Lower leg skin (tissue), 4 donors: ENCODE results near the gene PNMA6E. TPM values are rescaled to one million over a fixed set of nuclear protein-coding genes. Genes with fewer than 3 reads are reported as not detected.

ENCODE experiments used
- DNase-seq, 2 donors: peaks; one replicate each; pipeline ENCODE4 v3.0.0-alpha.2; 2019; ENCODE audit warnings: low spot score in 2 of 2
- H3K4me3 ChIP-seq: fragments of 200-600 bp; sonication (generic); 2 replicates; pipeline ENCODE4 v1.5.1; 2017; ENCODE audit warnings: mild to moderate bottlenecking, low read depth; ENCODE audit not compliant: poor library complexity, severe bottlenecking
- POLR2A ChIP-seq, 2 donors: fragments of 450-650 bp; IDR thresholded peaks; one replicate each; pipeline ENCODE4 v1.6.1; 2016 to 2017; ENCODE audit warnings: antibody characterized with exemption in 2 of 2, mild to moderate bottlenecking in 1 of 2, moderate library complexity in 1 of 2
- WGBS, 2 donors: methylation state at CpG; one replicate each; pipeline ENCODE4 v1.1.5; 2018; 5-methylcytosine and 5-hydroxymethylcytosine counted together
- intact Hi-C: fragments of 100-400 bp; cut with DNase I; formaldehyde crosslinking; loops from one replicate; pipeline ENCODE4 v1.15.0; 2023; ENCODE audit warnings: low total_unique reads
- total RNA-seq, 4 donors: library from RNA; depleted of rRNA; stranded (reverse); fragments of >200 nt; gene quantifications; one replicate each; pipeline ENCODE4 v1.1.0, GENCODE V29; 2016
- TF ChIP-seq, protein P1 (sequence below), 3 donors: fragments of 450-650 bp; IDR thresholded peaks; one replicate each; pipeline ENCODE4 v1.5.1; 2016; ENCODE audit warnings: antibody characterized with exemption in 3 of 3, mild to moderate bottlenecking in 3 of 3, moderate library complexity in 2 of 3

PNMA6E gene
- total RNA-seq, 4 donors from 2014 or later = 0.13 to 0.20 TPM; not detected in 2

DNA sequence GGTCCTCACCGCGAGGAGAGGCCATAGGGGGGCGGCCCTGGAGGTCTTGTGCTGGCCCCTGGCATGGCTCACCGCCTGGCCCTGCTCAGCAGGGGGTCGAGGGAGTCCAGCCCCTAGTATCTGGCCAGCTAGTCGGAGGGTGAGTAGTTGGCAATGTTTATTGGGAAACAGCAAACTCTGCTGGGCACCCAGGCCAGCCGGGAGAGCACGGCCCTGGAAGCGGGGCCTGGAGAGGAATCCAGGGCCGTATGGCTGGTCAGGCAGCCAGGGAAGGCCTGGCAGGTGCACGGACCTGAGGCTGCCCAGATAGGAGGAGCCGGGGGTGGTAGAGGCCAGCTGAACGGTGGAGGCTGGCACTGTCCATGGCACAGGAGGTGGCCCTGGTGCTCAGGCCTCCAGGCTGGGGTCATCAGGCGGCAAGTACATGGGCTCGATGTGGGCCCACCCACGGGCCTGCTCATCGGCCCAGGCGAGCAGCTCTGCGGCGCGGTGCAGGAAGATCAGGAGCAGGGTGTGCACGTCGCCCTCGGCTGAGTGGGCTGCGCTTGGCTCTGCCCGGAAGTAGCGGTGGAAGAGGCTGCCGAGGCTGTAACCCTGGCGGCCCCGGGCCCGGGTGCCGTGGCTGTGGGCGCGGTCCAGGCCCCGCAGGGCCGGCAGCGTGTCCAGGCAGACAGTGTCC lies 43.3 kb upstream of the PNMA6E start:
- WGBS, 2 donors = 60 to 87% methylated on average over 4 to 37 of the region's 37 CpGs
- TF ChIP-seq POLR2A (IDR thresholded peaks at IDR 0.05) = no peak
- TF ChIP-seq, protein P1, sequence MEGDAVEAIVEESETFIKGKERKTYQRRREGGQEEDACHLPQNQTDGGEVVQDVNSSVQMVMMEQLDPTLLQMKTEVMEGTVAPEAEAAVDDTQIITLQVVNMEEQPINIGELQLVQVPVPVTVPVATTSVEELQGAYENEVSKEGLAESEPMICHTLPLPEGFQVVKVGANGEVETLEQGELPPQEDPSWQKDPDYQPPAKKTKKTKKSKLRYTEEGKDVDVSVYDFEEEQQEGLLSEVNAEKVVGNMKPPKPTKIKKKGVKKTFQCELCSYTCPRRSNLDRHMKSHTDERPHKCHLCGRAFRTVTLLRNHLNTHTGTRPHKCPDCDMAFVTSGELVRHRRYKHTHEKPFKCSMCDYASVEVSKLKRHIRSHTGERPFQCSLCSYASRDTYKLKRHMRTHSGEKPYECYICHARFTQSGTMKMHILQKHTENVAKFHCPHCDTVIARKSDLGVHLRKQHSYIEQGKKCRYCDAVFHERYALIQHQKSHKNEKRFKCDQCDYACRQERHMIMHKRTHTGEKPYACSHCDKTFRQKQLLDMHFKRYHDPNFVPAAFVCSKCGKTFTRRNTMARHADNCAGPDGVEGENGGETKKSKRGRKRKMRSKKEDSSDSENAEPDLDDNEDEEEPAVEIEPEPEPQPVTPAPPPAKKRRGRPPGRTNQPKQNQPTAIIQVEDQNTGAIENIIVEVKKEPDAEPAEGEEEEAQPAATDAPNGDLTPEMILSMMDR (IDR thresholded peaks at IDR 0.05) = no peak
- no peak for DNase-seq
- intact Hi-C loops = no loop called here
- no peak overlapping the region for H3K4me3 ChIP-seq

- no peak for DNase-seq
- TF ChIP-seq, protein P1 (IDR thresholded peaks at IDR 0.05) = no peak
- TF ChIP-seq POLR2A (IDR thresholded peaks at IDR 0.05) = no peak
- H3K4me3 ChIP-seq = no peak overlapping the region
- WGBS, 2 donors = 85 to 88% methylated on average over 16 to 25 of the region's 25 CpGs
- intact Hi-C loops = no loop called here
Observed at GRCh38 chrX:153443476-153444332, 42.6 kb upstream of the PNMA6E start.

- no peak overlapping the region for H3K4me3 ChIP-seq
- WGBS, 2 donors = 82 to 86% methylated on average over 5 of the region's 5 CpGs
- TF ChIP-seq, protein P1 (IDR thresholded peaks at IDR 0.05) = no peak
- TF ChIP-seq POLR2A (IDR thresholded peaks at IDR 0.05) = no peak
- DNase-seq = no peak
- intact Hi-C loops = no loop called here
Observed at GRCh38 chrX:153442463-153442862, 41.3 kb upstream of the PNMA6E start.

DNA sequence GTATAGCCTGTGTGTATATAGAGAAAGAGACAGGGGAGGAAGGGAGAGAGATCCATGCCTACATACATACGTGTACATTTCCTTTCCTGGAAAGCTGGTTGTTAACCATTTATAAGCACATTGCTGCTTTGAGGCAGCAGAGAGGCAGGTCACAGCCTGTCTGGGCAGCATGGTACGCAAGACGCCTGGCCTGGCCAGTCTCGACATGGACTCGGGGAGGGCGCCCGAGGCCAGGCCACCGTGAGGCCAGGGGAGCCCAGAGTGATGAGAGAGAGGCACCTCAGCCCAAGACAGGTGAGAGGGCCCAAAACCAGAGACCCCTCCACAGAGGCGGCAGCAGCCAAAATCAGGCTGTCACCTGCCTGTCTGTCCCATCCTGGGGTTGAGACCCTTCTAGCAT lies 40.8 kb upstream of the PNMA6E start:
- DNase-seq = no peak
- H3K4me3 ChIP-seq = no peak overlapping the region
- WGBS, 2 donors = 30 to 76% methylated on average over 9 of the region's 9 CpGs
- TF ChIP-seq, protein P1 (IDR thresholded peaks at IDR 0.05) = no peak
- no peak for TF ChIP-seq POLR2A (IDR thresholded peaks at IDR 0.05)
- intact Hi-C loops = no loop called here

DNA sequence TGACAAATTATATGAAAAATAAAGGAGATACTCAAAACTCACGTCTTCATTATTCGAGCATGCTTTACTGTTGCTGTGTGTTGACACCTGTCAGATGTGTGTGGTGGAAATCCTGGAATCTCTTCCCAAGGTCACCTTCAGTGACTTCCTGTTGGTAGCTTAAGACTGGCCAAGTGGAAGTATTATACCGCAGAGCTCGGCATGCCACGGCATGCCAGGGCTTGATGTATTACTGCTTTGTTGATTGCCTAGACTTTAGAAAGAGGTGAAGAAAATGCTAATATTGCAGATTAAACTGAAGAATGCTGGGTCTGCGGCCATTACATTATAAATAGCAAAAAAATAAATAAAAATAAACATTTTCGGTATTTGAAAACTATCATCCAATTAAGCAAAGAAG lies 40.1 kb upstream of the PNMA6E start:
- no peak for DNase-seq
- intact Hi-C loops = no loop called here
- TF ChIP-seq, protein P1 (IDR thresholded peaks at IDR 0.05) = no peak
- no peak for TF ChIP-seq POLR2A (IDR thresholded peaks at IDR 0.05)
- no peak overlapping the region for H3K4me3 ChIP-seq
- WGBS, 2 donors = 43 to 68% methylated on average over 7 of the region's 7 CpGs
